H1 (cell line): ENCODE measurements around the gene DLG1. TPM values are rescaled to one million over a fixed set of nuclear protein-coding genes. Genes with fewer than 3 reads are reported as not detected.

ENCODE experiments used
- CTCF ChIA-PET: fragments of 300-600 bp; sonication (Branson Sonifier 250); formaldehyde crosslinking; loops from one replicate; lab custom pipeline; 2021; ENCODE audit not compliant: partially characterized antibody; lab: Charles Lee
- POLR2A ChIA-PET: fragments of 300-600 bp; sonication (Branson Sonifier 250); formaldehyde crosslinking; loops from one replicate; lab custom pipeline; 2021; ENCODE audit warnings: inconsistent platforms; ENCODE audit not compliant: partially characterized antibody; lab: Charles Lee
- DNase-seq, 2 experiments: peaks; one replicate each; pipeline versions ENCODE4 v3.0.0 to v3.0.0-alpha.2; 2010 to 2022; ENCODE audit warnings: low spot score in 2 of 2, low read depth in 1 of 2, mixed read lengths in 1 of 2
- FAIRE-seq: peaks from 2 replicates; lab custom pipeline; 2011; peaks lifted over from hg19 to GRCh38; lab: Jason Lieb, UNC
- H2AFZ ChIP-seq: 2 replicates; pipeline ENCODE4 v1.8.1; 2012; ENCODE audit warnings: low read length, inconsistent platforms
- H2AK5ac ChIP-seq: 2 replicates; pipeline ENCODE4 v1.6.1; 2013; ENCODE audit warnings: low read depth, low read length
- H2BK120ac ChIP-seq: replicated peaks from 2 replicates; pipeline ENCODE3; 2013; ENCODE audit warnings: low read depth, low read length, inconsistent platforms
- H2BK12ac ChIP-seq: 2 replicates; pipeline ENCODE4 v1.6.1; 2013; ENCODE audit warnings: low read depth, low read length
- H2BK15ac ChIP-seq: 2 replicates; pipeline ENCODE4 v1.6.1; 2013; ENCODE audit warnings: low read length
- H2BK20ac ChIP-seq: 2 replicates; pipeline ENCODE4 v1.6.1; 2013; ENCODE audit warnings: low read length
- H2BK5ac ChIP-seq: 2 replicates; pipeline ENCODE4 v1.6.1; 2013; ENCODE audit warnings: low read depth, low read length
- H3K14ac ChIP-seq: 2 replicates; pipeline ENCODE4 v1.6.1; 2013; ENCODE audit warnings: inconsistent platforms; ENCODE audit not compliant: insufficient read length
- H3K18ac ChIP-seq: 2 replicates; pipeline ENCODE4 v1.6.1; 2013; ENCODE audit warnings: low read length; ENCODE audit errors: extremely low read depth
- H3K23ac ChIP-seq: 2 replicates; pipeline ENCODE4 v1.6.1; 2013; ENCODE audit warnings: inconsistent platforms; ENCODE audit not compliant: insufficient read length
- H3K23me2 ChIP-seq: 2 replicates; pipeline ENCODE4 v1.6.1; 2013; ENCODE audit warnings: low read depth, low read length
- H3K27ac ChIP-seq: 2 replicates; pipeline ENCODE4 v1.6.1; 2011; ENCODE audit warnings: low read depth, low read length, inconsistent platforms
- H3K27me3 ChIP-seq, 4 experiments: replicated peaks in 1 of 4; 1 replicate in 1 of 4; 2 replicates in 3 of 4; pipeline versions ENCODE4 v1.6.1 to v1.8.1; 2011 to 2013; ENCODE audit warnings: low read length in 3 of 4, mild to moderate bottlenecking in 3 of 4, inconsistent platforms in 2 of 4, mixed read lengths in 2 of 4, moderate library complexity in 1 of 4; ENCODE audit not compliant: control insufficient read depth in 3 of 4, insufficient read depth in 3 of 4; ENCODE audit errors: extremely low read depth in 1 of 4
- H3K36me3 ChIP-seq, 4 experiments: 2 replicates each; pipeline versions ENCODE4 v1.6.1 to v1.8.1; 2011 to 2013; ENCODE audit warnings: mild to moderate bottlenecking in 4 of 4, low read length in 3 of 4, moderate library complexity in 2 of 4, control low read depth in 1 of 4, inconsistent platforms in 1 of 4; ENCODE audit not compliant: insufficient read depth in 4 of 4, control insufficient read depth in 2 of 4
- H3K4ac ChIP-seq: replicated peaks from 2 replicates; pipeline ENCODE3; 2013; ENCODE audit warnings: low read length, low read depth, mixed read lengths, inconsistent platforms; ENCODE audit not compliant: insufficient read length
- H3K4me1 ChIP-seq, 4 experiments: replicated peaks in 1 of 4; 1 replicate in 1 of 4; 2 replicates in 3 of 4; pipeline versions ENCODE4 v1.6.1 to v1.8.1; 2011 to 2013; ENCODE audit warnings: low read length in 3 of 4, inconsistent platforms in 2 of 4, mixed read lengths in 1 of 4; ENCODE audit not compliant: insufficient read depth in 4 of 4, control insufficient read depth in 3 of 4
- H3K4me2 ChIP-seq, 2 experiments: 2 replicates each; pipeline versions ENCODE4 v1.6.1 to v1.8.1; 2011 to 2013; ENCODE audit warnings: low read depth in 2 of 2, low read length in 2 of 2, control low read depth in 1 of 2, inconsistent platforms in 1 of 2, mild to moderate bottlenecking in 1 of 2; ENCODE audit not compliant: insufficient read depth in 1 of 2
- H3K4me3 ChIP-seq, 4 experiments: fragments of 200-600, 300-600 bp in 1 of 4; sonication (generic), shearing (Covaris generic), sonication (Bioruptor Twin) in 1 of 4; 2 replicates each; pipeline versions ENCODE4 v1.5.1 to v1.8.1; 2011 to 2016; ENCODE audit warnings: low read length in 4 of 4, low read depth in 3 of 4, control low read depth in 2 of 4, inconsistent platforms in 2 of 4, mild to moderate bottlenecking in 2 of 4, mixed read lengths in 1 of 4, moderate library complexity in 1 of 4; ENCODE audit not compliant: insufficient read depth in 2 of 4; ENCODE audit errors: extremely low read depth in 1 of 4
- H3K56ac ChIP-seq: replicated peaks from 2 replicates; pipeline ENCODE3; 2013; ENCODE audit warnings: low read depth, mild to moderate bottlenecking, mixed read lengths, low read length, inconsistent platforms; ENCODE audit not compliant: insufficient read length
- H3K79me1 ChIP-seq: 2 replicates; pipeline ENCODE4 v1.6.1; 2013; ENCODE audit warnings: low read depth, low read length, control low read depth
- H3K79me2 ChIP-seq, 2 experiments: 2 replicates each; pipeline versions ENCODE4 v1.6.1 to v1.8.1; 2012 to 2013; ENCODE audit warnings: low read length in 2 of 2, mild to moderate bottlenecking in 2 of 2, inconsistent platforms in 1 of 2; ENCODE audit not compliant: insufficient read depth in 2 of 2, control insufficient read depth in 1 of 2
- H3K9ac ChIP-seq, 4 experiments: replicated peaks in 1 of 4; 1 replicate in 1 of 4; 2 replicates in 3 of 4; pipeline versions ENCODE4 v1.6.1 to v1.8.1; 2011 to 2013; ENCODE audit warnings: low read depth in 3 of 4, low read length in 3 of 4, control low read depth in 2 of 4, mild to moderate bottlenecking in 2 of 4, moderate library complexity in 2 of 4, inconsistent platforms in 1 of 4; ENCODE audit errors: extremely low read depth in 1 of 4
- H3K9me3 ChIP-seq, 2 experiments: 2 replicates each; pipeline versions ENCODE4 v1.6.1 to v1.8.1; 2012 to 2013; ENCODE audit warnings: mild to moderate bottlenecking in 2 of 2, moderate library complexity in 2 of 2, control low read depth in 1 of 2, inconsistent platforms in 1 of 2, low read depth in 1 of 2, low read length in 1 of 2, mixed read lengths in 1 of 2; ENCODE audit not compliant: insufficient read depth in 2 of 2
- H4K20me1 ChIP-seq, 2 experiments: replicated peaks in 1 of 2; 2 replicates each; pipeline versions ENCODE3 to v1.8.1; 2011 to 2013; ENCODE audit warnings: inconsistent platforms in 2 of 2, low read length in 2 of 2, mild to moderate bottlenecking in 1 of 2; ENCODE audit not compliant: insufficient read depth in 2 of 2, control insufficient read depth in 1 of 2
- H4K5ac ChIP-seq: 2 replicates; pipeline ENCODE4 v1.6.1; 2013; ENCODE audit warnings: low read length, low read depth, mixed read lengths, inconsistent platforms; ENCODE audit not compliant: insufficient read length
- H4K8ac ChIP-seq: 2 replicates; pipeline ENCODE4 v1.8.0; 2013; ENCODE audit warnings: mild to moderate bottlenecking, moderate library complexity, low read length, inconsistent platforms; ENCODE audit not compliant: insufficient read depth; ENCODE audit errors: extremely low read depth
- H4K91ac ChIP-seq: replicated peaks from 2 replicates; pipeline ENCODE3; 2013; ENCODE audit warnings: low read length, mixed read lengths, inconsistent platforms; ENCODE audit not compliant: insufficient read length
- ATF3 ChIP-seq: IDR thresholded peaks from 2 replicates; pipeline ENCODE4 v1.6.1; 2011; ENCODE audit warnings: low read depth, mild to moderate bottlenecking, low read length; ENCODE audit not compliant: insufficient read depth
- SIX5 ChIP-seq: IDR thresholded peaks from 2 replicates; pipeline ENCODE4 v1.6.1; 2011; ENCODE audit warnings: mild to moderate bottlenecking, low read depth, low read length
- SP1 ChIP-seq: IDR thresholded peaks from 2 replicates; pipeline ENCODE4 v1.6.1; 2011; ENCODE audit warnings: low read depth, low read length
- SUZ12 ChIP-seq: fragments of 200-600 bp; sonication (generic); IDR thresholded peaks from 2 replicates; pipeline ENCODE4 v1.6.1; 2012; ENCODE audit warnings: mild to moderate bottlenecking, inconsistent platforms, low read length, moderate library complexity, mixed read lengths
- WGBS, 2 experiments: shearing (Covaris generic) in 1 of 2; methylation state at CpG; one replicate each; pipeline versions ENCODE4 v1.1.6 to v1.1.7; 2013 to 2015; ENCODE audit warnings: low lambda C conversion rate in 2 of 2, mixed read lengths in 2 of 2, inconsistent platforms in 1 of 2, low coverage in 1 of 2, missing lambda C conversion rate in 1 of 2; ENCODE audit not compliant: insufficient replicate concordance in 2 of 2, insufficient coverage in 1 of 2, insufficient read length in 1 of 2; ENCODE audit errors: extremely low coverage in 1 of 2, missing lambda C conversion rate in 1 of 2; 5-methylcytosine and 5-hydroxymethylcytosine counted together
- polyA plus RNA-seq, 7 experiments: library from polyadenylated mRNA; depleted of rRNA in 3 of 7; stranded (reverse) in 5 of 7; unstranded in 2 of 7; fragments of >200 nt in 5 of 7; fragments of 200-250 nt in 2 of 7; gene quantifications; 1 replicate in 5 of 7; 2 replicates in 1 of 7; 4 replicates in 1 of 7; pipeline versions ENCODE4 v1.2.1 to v1.2.3, GENCODE V29; 2011 to 2013; ENCODE audit warnings: missing spikeins in 2 of 7, mixed read lengths in 2 of 7
- total RNA-seq: library from RNA; stranded (reverse); fragmentation: NEBNext Ultra II Directional; extraction: Animal tissue kit (Norgen Biotek cat#: 25700); gene quantifications from 2 replicates; pipeline ENCODE4 v1.2.1, GENCODE V29; 2021

DLG1 gene
- total and polyA plus RNA-seq, 2 of the 8 experiments (the other 6 are each of a cell fraction or from before 2014, with no cell fraction given), result 13.4 to 78.8 TPM

- Histone ChIP-seq H3K79me1 (no peaks in the 10 kb centered on the region), H3K9ac (no peak overlapping the region), H2BK20ac (no peak overlapping the region), H3K79me2 (no peaks in the 10 kb centered on the region), H3K56ac (no peak overlapping the region), H3K27me3 (no peaks in the 10 kb centered on the region), H3K4me3 (no peak overlapping the region), H2BK12ac (no peak overlapping the region), H2BK15ac (no peak overlapping the region), H2AFZ (peak overlapping the region; percentile 41; the same call in 1 of the 2 replicates), H3K23ac (no peak overlapping the region), H4K5ac (no peak overlapping the region), H4K8ac (no peak overlapping the region), H3K4me1 (peaks cover 0 to 7% (median 4%) of the 10 kb centered on the region in 4 experiments; a peak in 4 of 7 replicates), H4K20me1 (no peaks in the 10 kb centered on the region), H3K27ac (no peak overlapping the region), H3K36me3 (no peaks in the 10 kb centered on the region), H4K91ac (no peak overlapping the region), H3K18ac (no peak overlapping the region), H3K4ac (no peak overlapping the region), H3K4me2 (no peak overlapping the region), H2BK120ac (no peak overlapping the region), H3K23me2 (no peaks in the 10 kb centered on the region), H2BK5ac (no peak overlapping the region), H3K14ac (no peak overlapping the region), H2AK5ac (no peak overlapping the region), H3K9me3 (no peaks in the 10 kb centered on the region)
- TF ChIP-seq ATF3 (no peak), SUZ12 (no peak), SIX5 (no peak), SP1 (no peak)
- CTCF ChIA-PET, result no interaction called here
- POLR2A ChIA-PET, result no interaction called here
- FAIRE-seq, result no peak
- WGBS, 2 experiments, result 83% methylated on average over 3 of the region's 3 CpGs; no CpG with 5 or more reads in 1 of the 2 experiments
- no peak for DNase-seq
Measured at GRCh38 chr3:197308591-197308990, 10.2 kb upstream of the DLG1 start.
